Activated CD8-positive, alpha-beta T cell treated with anti-CD3 and anti-CD28 coated beads, Interleukin-2, amount 10 ng/mL, durations not matched to agents 7 days and 5 days (primary cell): Measurements from ENCODE around the gene TBC1D22A. TPM values are rescaled to one million over a fixed set of nuclear protein-coding genes. Genes with fewer than 3 reads are reported as not detected.

ENCODE experiments used
- ATAC-seq: fragments of 150-1000 bp; cut with Tn5 transposase; one replicate; pipeline ENCODE4 v1.10.0; 2021; ENCODE audit warnings: moderate library complexity
- CTCF ChIA-PET: fragments of 350-600 bp; sonication (Branson Sonifier 250); formaldehyde crosslinking; loops from one replicate; lab custom pipeline; 2021; ENCODE audit warnings: antibody characterized with exemption; lab: Charles Lee
- POLR2A ChIA-PET: fragments of 350-600 bp; sonication (Branson Sonifier 250); formaldehyde crosslinking; loops from one replicate; lab custom pipeline; 2021; ENCODE audit warnings: antibody characterized with exemption; lab: Charles Lee
- DNase-seq: peaks from one replicate; pipeline ENCODE4 v3.0.0-alpha.2; 2020
- H3K27ac Mint-ChIP-seq: one replicate; pipeline ENCODE4 v1.8.0; 2021; ENCODE audit warnings: mild to moderate bottlenecking, mixed read lengths
- H3K27me3 Mint-ChIP-seq: one replicate; pipeline ENCODE4 v1.8.0; 2021; ENCODE audit warnings: low read depth, mixed read lengths
- H3K36me3 Mint-ChIP-seq: one replicate; pipeline ENCODE4 v1.8.0; 2021; ENCODE audit warnings: low read depth, mixed read lengths
- H3K4me1 Mint-ChIP-seq: one replicate; pipeline ENCODE4 v1.8.0; 2021; ENCODE audit warnings: low read depth, mixed read lengths
- H3K4me3 Mint-ChIP-seq: one replicate; pipeline ENCODE4 v1.8.0; 2021; ENCODE audit warnings: mild to moderate bottlenecking, mixed read lengths
- H3K9me3 Mint-ChIP-seq: one replicate; pipeline ENCODE4 v1.8.0; 2022; ENCODE audit warnings: mixed read lengths; ENCODE audit not compliant: insufficient read depth
- total RNA-seq, 2 experiments: library from RNA; stranded (reverse); gene quantifications; one replicate each; pipeline ENCODE4 v1.2.3, GENCODE V29; 2021

Gene TBC1D22A
- total RNA-seq, 2 experiments from 2014 or later: 34.1 to 38.7 TPM

DNA sequence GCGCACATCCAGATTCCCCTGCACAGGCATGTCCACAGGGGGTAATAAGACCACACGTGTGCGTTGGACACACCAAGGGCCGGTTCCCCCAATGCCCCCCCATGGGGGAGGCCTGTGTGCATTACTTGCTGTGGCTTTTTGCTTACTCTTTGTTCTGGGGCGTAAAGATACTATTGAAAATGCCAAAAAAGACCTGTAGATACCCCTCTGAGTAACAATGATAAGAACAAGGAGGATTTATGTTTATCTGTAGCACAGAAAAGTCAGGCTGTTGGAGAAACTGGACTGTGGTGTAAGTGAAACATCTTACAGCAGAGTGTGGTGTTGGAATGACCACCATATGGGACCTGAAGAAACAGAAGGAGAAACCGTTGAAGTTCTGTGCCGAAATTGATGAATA lies 103.2 kb downstream of the TBC1D22A start:
- CTCF ChIA-PET: no interaction called here
- POLR2A ChIA-PET: no interaction called here
- no peaks in the 10 kb centered on the region for H3K27me3 Mint-ChIP-seq
- ATAC-seq (no peak), DNase-seq (no peak)
- H3K4me3 Mint-ChIP-seq: no peak overlapping the region
- no peak overlapping the region for H3K27ac Mint-ChIP-seq
- no peaks in the 10 kb centered on the region for H3K9me3 Mint-ChIP-seq
- H3K4me1 Mint-ChIP-seq: no peaks in the 10 kb centered on the region
- H3K36me3 Mint-ChIP-seq: peaks cover 41% of the 10 kb centered on the region

DNA sequence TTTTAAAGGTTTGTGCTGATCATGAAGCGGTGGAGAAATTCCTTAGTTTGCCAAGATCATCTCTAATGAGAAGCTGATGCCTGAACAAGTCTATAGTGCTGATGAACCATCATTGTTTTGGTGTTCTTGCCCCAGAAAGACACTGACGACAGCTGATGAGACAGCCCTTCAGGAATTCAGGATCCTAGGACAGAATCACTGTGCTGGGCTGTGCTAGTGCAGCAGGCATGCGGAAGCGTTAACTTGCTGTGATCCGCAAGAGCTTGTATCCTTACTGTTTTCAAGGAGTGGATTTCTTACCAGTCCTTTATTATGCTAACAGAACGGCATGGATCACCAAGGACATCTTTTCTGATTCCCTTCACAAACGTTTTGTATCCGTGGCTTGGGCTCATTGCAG lies 104.1 kb downstream of the TBC1D22A start:
- Mint-ChIP-seq H3K27me3 (no peaks in the 10 kb centered on the region), H3K9me3 (peaks cover 9% of the 10 kb centered on the region), H3K4me3 (no peak overlapping the region), H3K4me1 (no peaks in the 10 kb centered on the region), H3K27ac (no peak overlapping the region), H3K36me3 (peaks cover 50% of the 10 kb centered on the region)
- POLR2A ChIA-PET: no interaction called here
- CTCF ChIA-PET: no interaction called here
- ATAC-seq (no peak), DNase-seq (no peak)

DNA sequence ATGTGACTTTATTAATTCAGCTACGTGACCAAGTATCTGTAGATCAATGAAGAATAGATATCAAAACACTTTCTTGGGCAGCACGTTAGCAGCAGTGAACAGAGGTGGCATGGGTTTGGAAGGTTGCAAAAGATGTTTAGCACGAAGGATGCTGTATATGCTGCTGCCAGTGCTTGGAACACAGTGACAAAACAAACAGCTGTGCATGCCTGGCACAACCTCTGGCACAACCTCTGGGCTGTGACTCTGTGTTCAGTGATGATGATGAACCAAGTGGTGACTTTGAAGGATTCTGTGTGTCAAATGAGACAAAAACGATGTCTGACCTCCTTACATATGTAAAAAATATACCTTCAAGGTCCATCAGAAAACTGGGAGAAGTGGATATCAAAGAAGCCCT lies 104.7 kb downstream of the TBC1D22A start:
- no peak for ATAC-seq

DNA sequence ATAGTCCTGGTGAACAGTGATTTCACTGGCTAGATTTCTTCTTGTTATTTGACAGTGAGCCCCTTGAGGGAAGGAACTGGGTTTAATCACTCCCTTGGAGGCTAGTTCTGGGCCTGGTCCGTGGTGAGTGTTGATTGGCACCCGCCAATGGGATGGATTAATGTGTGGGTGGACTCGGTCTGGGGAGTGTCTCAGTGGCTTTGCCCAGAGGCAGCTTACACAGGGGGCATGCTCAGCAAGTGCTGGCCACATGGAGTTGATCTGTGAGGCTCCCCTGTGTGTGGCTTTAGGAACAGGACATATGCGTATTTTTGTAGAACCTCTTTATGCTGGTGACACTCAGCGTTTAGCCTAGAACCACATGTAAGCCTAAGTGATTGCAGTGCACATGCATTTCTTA lies 106.9 kb downstream of the TBC1D22A start:
- ChIA-PET CTCF (no interaction called here), POLR2A (no interaction called here)
- Mint-ChIP-seq H3K27me3 (no peaks in the 10 kb centered on the region), H3K27ac (no peak overlapping the region), H3K4me1 (no peaks in the 10 kb centered on the region), H3K9me3 (peaks cover 13% of the 10 kb centered on the region), H3K36me3 (peaks cover 54% of the 10 kb centered on the region), H3K4me3 (no peak overlapping the region)
- DNase-seq (no peak), ATAC-seq (no peak)

More for the DNA sequence above, 104.7 kb downstream of the TBC1D22A start:
- H3K9me3 Mint-ChIP-seq: peaks cover 13% of the 10 kb centered on the region
- H3K36me3 Mint-ChIP-seq: peaks cover 51% of the 10 kb centered on the region
- ChIA-PET POLR2A (no interaction called here), CTCF (no interaction called here)
- H3K27ac Mint-ChIP-seq: no peak overlapping the region
- no peaks in the 10 kb centered on the region for H3K4me1 Mint-ChIP-seq
- no peak for DNase-seq
- no peaks in the 10 kb centered on the region for H3K27me3 Mint-ChIP-seq
- no peak overlapping the region for H3K4me3 Mint-ChIP-seq

DNA sequence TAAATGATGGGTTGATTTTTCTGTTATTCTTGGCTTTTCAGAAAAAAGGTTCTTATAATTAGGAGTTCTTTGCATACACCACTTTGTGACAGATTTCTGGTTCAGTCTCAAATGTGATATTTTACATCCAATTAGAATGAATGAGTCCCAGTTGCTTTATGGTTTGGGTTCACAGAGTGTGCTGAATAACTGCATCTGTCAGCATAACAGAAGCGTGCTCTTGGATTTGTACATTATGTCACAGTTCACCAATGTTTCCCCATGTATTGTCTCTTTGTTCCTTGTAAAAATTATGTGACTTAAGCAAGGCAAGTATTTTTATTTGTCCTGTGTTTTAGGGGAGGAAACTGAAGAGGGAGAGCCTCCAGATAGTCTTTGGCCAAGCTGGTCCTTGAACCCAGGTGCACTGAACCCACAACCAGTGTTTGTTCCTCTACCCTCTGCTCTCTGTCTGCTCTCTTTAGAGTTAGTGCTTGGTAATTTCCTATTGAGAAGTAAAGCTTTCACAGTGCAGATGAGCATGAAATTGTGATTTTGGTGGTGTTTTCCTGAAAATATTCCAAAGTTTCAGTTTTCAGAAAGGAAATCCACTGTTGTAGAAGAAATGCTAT lies 107.5 kb downstream of the TBC1D22A start:
- CTCF ChIA-PET: no interaction called here
- Mint-ChIP-seq H3K9me3 (peaks cover 13% of the 10 kb centered on the region), H3K4me3 (no peak overlapping the region), H3K4me1 (no peaks in the 10 kb centered on the region), H3K27me3 (no peaks in the 10 kb centered on the region), H3K36me3 (peaks cover 53% of the 10 kb centered on the region), H3K27ac (no peak overlapping the region)
- no peak for DNase-seq
- no peak for ATAC-seq
- POLR2A ChIA-PET: no interaction called here

DNA sequence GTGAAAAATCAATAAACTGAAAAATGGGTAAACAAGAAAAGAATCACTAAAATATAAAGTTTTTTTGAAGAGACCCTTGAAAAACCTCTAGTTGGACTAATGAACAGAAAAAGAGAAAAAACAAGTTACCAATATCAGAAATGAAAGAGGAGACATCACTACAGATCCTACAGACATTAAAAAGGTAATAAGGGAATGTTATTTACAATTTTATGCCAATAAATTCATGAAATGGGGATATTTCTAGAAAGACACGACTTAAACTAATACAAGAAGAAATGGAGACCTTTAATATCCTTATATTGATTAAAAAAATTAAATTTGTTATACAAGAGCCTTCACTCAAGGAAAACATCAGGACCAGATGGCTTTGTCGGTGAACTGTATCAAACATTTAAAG lies 109.4 kb downstream of the TBC1D22A start:
- H3K4me3 Mint-ChIP-seq: no peak overlapping the region

DNA sequence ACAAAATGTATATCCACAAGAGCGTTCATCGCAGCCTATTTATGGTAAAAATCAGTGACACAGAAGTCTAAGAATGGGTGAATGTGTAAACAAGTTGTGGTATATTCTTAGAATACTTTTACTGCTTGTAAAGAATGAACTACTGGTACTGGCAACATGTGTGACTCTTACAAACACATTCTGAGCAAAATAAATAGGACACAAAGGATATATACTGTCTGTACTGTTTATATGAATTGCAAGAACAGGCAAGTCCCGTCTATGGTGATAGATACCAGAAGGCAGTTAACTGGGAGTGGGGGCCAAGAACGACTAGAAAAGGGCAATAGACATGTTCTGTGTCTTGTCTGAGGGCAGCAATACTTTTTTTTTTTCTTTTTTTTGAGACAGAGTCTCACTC lies 112.6 kb downstream of the TBC1D22A start:
- H3K36me3 Mint-ChIP-seq: peaks cover 26% of the 10 kb centered on the region
- CTCF ChIA-PET: no interaction called here
- no peak overlapping the region for H3K27ac Mint-ChIP-seq
- POLR2A ChIA-PET: no interaction called here
- no peak overlapping the region for H3K4me3 Mint-ChIP-seq
- peaks cover 13% of the 10 kb centered on the region for H3K9me3 Mint-ChIP-seq
- no peak for DNase-seq
- ATAC-seq: no peak
- H3K27me3 Mint-ChIP-seq: no peaks in the 10 kb centered on the region
- H3K4me1 Mint-ChIP-seq: peaks cover 3% of the 10 kb centered on the region

More for the DNA sequence above, 109.4 kb downstream of the TBC1D22A start:
- no peak for ATAC-seq
- ChIA-PET POLR2A (no interaction called here), CTCF (no interaction called here)
- Mint-ChIP-seq H3K9me3 (peaks cover 13% of the 10 kb centered on the region), H3K27me3 (no peaks in the 10 kb centered on the region), H3K36me3 (peaks cover 39% of the 10 kb centered on the region), H3K27ac (no peak overlapping the region), H3K4me1 (no peaks in the 10 kb centered on the region)
- no peak for DNase-seq

DNA sequence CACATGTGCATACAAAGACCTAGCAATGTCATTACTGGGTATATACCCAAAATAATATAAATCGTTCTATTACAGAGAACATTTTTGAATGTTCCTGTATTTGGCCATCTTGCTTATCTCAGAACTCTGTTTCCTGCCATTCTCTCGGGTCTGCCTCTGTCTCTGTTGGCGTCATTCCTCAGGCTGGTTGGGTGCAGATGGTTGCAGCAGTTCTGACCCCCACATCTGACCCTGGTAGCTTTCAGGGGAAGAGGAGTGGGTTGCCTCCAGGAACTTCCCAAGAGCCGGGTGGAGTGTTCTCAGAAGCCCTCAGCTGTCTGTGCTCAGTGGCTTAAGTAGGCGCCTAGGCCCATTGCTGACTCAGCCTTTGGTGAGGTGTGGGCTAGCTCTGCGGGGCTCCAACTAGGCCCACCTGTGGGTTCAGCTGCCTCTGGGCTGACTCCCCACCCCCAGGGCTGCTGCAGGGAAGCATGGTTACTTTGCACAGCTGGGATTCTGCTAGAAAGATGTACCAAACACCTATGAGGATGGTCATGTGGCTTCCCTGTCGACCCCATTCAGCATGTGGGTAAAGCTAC lies 114.0 kb downstream of the TBC1D22A start:
- H3K4me1 Mint-ChIP-seq: peaks cover 3% of the 10 kb centered on the region
- no peak overlapping the region for H3K27ac Mint-ChIP-seq
- peaks cover 5% of the 10 kb centered on the region for H3K9me3 Mint-ChIP-seq
- DNase-seq (no peak), ATAC-seq (no peak)
- no peaks in the 10 kb centered on the region for H3K27me3 Mint-ChIP-seq
- ChIA-PET POLR2A (interaction anchor here (0.5 kb wide), 1 partner anchor 12 kb away, joined by 3 read pairs; no protein-coding TSS in a partner anchor), CTCF (no interaction called here)
- no peak overlapping the region for H3K4me3 Mint-ChIP-seq
- peaks cover 13% of the 10 kb centered on the region for H3K36me3 Mint-ChIP-seq

DNA sequence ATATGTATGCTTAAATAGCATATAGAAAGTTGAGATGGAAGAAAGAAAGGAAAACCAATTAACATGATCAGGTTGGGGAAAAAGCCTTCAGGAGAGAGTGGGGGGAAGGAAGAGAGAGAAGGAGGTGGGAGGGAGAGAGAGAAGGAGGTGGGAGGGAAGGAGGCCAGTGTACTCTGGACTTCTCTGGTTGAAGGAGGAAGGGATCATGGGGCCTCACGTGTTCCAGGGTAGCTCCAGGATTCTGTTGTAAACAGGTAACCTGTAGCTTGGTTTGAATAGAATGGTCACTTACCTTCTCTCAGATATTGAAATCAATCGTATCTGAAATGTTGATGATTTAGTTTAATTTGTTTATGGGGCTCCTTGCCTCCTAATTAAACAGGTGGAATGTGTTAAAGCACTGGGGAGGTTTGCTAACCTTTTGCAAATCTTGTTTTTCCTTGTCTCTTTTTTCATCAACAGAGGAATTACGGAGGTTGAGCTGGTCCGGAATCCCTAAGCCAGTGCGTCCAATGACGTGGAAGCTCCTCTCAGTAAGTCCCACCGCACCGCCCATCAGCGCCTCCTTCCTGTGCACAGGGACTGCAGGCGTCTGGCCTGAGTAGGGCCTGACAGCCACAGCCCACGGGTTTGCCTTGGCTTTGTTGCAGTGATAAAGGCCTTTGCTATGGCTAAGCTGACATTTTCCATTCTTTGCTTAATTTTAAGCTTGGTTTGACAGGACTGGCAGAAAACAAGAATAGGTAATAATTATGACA lies 115.9 kb downstream of the TBC1D22A start:
- no peak overlapping the region for H3K4me3 Mint-ChIP-seq
- no peaks in the 10 kb centered on the region for H3K27me3 Mint-ChIP-seq
- H3K36me3 Mint-ChIP-seq: peaks cover 4% of the 10 kb centered on the region
- CTCF ChIA-PET: no interaction called here
- DNase-seq: no peak
- H3K4me1 Mint-ChIP-seq: peaks cover 3% of the 10 kb centered on the region
- H3K9me3 Mint-ChIP-seq: no peaks in the 10 kb centered on the region
- peak overlapping the region; percentile 35 for H3K27ac Mint-ChIP-seq
- POLR2A ChIA-PET: no interaction called here
- ATAC-seq: no peak

DNA sequence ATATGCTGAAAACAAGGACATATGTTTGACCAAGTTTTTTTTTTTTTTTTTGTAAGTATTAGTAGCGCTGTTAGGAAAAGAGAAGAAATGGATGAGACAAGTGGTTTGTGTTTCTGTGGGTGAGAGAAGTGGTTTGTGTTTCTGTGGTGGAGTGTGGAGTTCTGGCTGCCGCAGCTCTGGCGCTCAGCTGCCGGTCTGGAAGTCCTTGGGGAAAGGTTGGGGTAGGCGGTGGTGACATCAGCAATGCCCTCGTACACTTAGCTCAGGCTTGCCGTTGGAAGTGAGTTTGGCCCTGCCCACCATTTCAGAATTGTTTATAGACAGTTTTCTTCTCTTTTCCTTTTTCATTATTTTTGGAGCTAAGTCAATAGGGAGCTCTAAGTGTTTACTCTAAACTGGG lies 116.6 kb downstream of the TBC1D22A start:
- peaks cover 3% of the 10 kb centered on the region for H3K4me1 Mint-ChIP-seq
- ATAC-seq: no peak
- no peak overlapping the region for H3K4me3 Mint-ChIP-seq
- CTCF ChIA-PET: no interaction called here
- H3K36me3 Mint-ChIP-seq: peaks cover 6% of the 10 kb centered on the region
- H3K27ac Mint-ChIP-seq: no peak overlapping the region
- no peak for DNase-seq
- H3K27me3 Mint-ChIP-seq: no peaks in the 10 kb centered on the region
- H3K9me3 Mint-ChIP-seq: no peaks in the 10 kb centered on the region
- POLR2A ChIA-PET: no interaction called here

DNA sequence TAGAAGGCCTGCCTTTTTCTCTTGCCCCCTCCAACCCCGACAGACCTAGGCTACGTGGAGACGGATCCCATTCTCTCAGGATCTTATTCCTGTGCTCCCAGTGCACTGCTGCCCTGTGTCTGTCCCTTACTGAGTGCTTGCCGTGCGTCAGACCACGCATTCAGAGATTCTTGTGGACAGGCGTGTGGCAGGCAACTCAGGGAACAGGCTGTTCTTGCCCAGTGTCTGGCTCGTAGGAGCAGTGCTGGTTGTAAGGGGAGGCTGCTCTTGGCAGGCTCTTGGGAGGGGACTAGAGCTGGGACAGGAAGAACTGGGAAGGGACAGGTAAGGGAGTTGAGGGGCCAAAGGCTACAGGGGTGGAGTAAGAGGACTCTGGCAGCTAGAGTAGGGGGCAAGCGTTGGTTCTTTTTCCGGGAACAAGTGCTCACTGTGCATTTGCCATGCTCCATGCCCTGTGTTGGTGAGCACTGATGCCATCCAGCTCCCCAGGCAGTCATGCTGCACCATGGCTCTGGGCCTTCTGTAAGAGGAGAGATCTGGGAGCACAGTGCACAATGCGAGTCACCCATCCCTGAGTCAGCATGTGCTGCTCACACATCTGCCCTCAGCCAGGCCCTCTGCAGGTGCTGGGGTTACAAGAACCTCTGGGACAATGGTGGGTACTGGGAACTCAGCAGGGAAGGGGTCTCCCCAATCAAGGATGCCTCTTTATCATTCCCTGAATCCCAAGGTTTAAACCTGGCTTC lies 119.1 kb downstream of the TBC1D22A start:
- DNase-seq (no peak), ATAC-seq (no peak)
- H3K36me3 Mint-ChIP-seq: peaks cover 4% of the 10 kb centered on the region
- no peak overlapping the region for H3K4me3 Mint-ChIP-seq
- H3K27ac Mint-ChIP-seq: no peak overlapping the region
- no peaks in the 10 kb centered on the region for H3K9me3 Mint-ChIP-seq
- no peaks in the 10 kb centered on the region for H3K27me3 Mint-ChIP-seq
- peaks cover 3% of the 10 kb centered on the region for H3K4me1 Mint-ChIP-seq
- CTCF ChIA-PET: no interaction called here
- POLR2A ChIA-PET: no interaction called here
